ENCODE measurements around the gene PRDM5.

PRDM5 gene

GRCh38 chr4:120815361-120815760 is 107.2 kb downstream of the PRDM5 start:
- no peak for DNase-seq

GRCh38 chr4:120814886-120815285 is 107.6 kb downstream of the PRDM5 start:
- DNase-seq: no peak

GRCh38 chr4:120812216-120812615 is 110.3 kb downstream of the PRDM5 start:
- DNase-seq: no peak

GRCh38 chr4:120809518-120809917 is 113.0 kb downstream of the PRDM5 start:
- no peak for DNase-seq

GRCh38 chr4:120808475-120809141 is 113.9 kb downstream of the PRDM5 start:
- DNase-seq: no peak

GRCh38 chr4:120801137-120801758 is 121.3 kb downstream of the PRDM5 start:
- no peak for DNase-seq

GRCh38 chr4:120798570-120798969 is 124.0 kb downstream of the PRDM5 start:
- no peak for DNase-seq

- DNase-seq: no peak
Measured at GRCh38 chr4:120796271-120796670, 126.3 kb downstream of the PRDM5 start.

GRCh38 chr4:120785202-120785601 is 137.3 kb downstream of the PRDM5 start:
- no peak for DNase-seq

GRCh38 chr4:120777459-120777858 is 145.1 kb downstream of the PRDM5 start:
- no peak for DNase-seq

- no peak for DNase-seq
Measured at GRCh38 chr4:120775431-120775830, 147.1 kb downstream of the PRDM5 start.

- DNase-seq: no peak
Measured at GRCh38 chr4:120773641-120774040, 148.9 kb downstream of the PRDM5 start.

GRCh38 chr4:120771907-120772306 is 150.6 kb downstream of the PRDM5 start:
- DNase-seq: no peak

GRCh38 chr4:120770897-120771296 is 151.6 kb downstream of the PRDM5 start:
- no peak for DNase-seq

GRCh38 chr4:120769227-120769626 is 153.3 kb downstream of the PRDM5 start:
- DNase-seq: no peak

- no peak for DNase-seq
Measured at GRCh38 chr4:120765260-120765680, 157.3 kb downstream of the PRDM5 start.

- DNase-seq: no peak
Measured at GRCh38 chr4:120763650-120764049, 158.9 kb downstream of the PRDM5 start.

- no peak for DNase-seq
Measured at GRCh38 chr4:120761070-120761469, 161.5 kb downstream of the PRDM5 start.

GRCh38 chr4:120760047-120760446 is 162.5 kb downstream of the PRDM5 start:
- DNase-seq: no peak

GRCh38 chr4:120755864-120756263 is 166.7 kb downstream of the PRDM5 start:
- DNase-seq: no peak

GRCh38 chr4:120754590-120754989 is 167.9 kb downstream of the PRDM5 start:
- DNase-seq: no peak

- no peak for DNase-seq
Measured at GRCh38 chr4:120753854-120754253, 168.7 kb downstream of the PRDM5 start.

GRCh38 chr4:120750152-120750525 is 172.4 kb downstream of the PRDM5 start:
- no peak for DNase-seq

- DNase-seq: no peak
Measured at GRCh38 chr4:120749445-120750151, 172.9 kb downstream of the PRDM5 start.

Measured in CD4-positive, alpha-beta T cell treated with Interleukin-17A for 1 hour (primary cell).